ENCODE data around the gene TMEM176B. TPM values are rescaled to one million over a fixed set of nuclear protein-coding genes. Genes with fewer than 3 reads are reported as not detected.

The TMEM176B gene
- total RNA-seq, 4 donors from 2014 or later, result 2.5 to 16.6 (median 6.1) TPM

- no peak for TF ChIP-seq CTCF (IDR thresholded peaks at IDR 0.05)
- no peak for TF ChIP-seq POLR2A (IDR thresholded peaks at IDR 0.05)
- intact Hi-C loops (cut with DNase I; ENCODE audit: low total_unique reads), result no loop called here
- no peak overlapping the region for H3K4me3 ChIP-seq (ENCODE audit: low read depth, poor library complexity, severe bottlenecking)
- peak in 1 of 2 donors; percentile 52 for DNase-seq (ENCODE audit: low spot score in 2 of 2)
- WGBS, 2 donors, result 62 to 65% methylated on average over 9 of the region's 9 CpGs
Measured at GRCh38 chr7:150784120-150784736, 15.9 kb downstream of the TMEM176B start.

GRCh38 chr7:150781961-150782360 is 18.2 kb downstream of the TMEM176B start:
- TF ChIP-seq POLR2A (IDR thresholded peaks at IDR 0.05), result no peak
- no peak for TF ChIP-seq CTCF (IDR thresholded peaks at IDR 0.05)
- intact Hi-C loops (cut with DNase I; ENCODE audit: low total_unique reads), result no loop called here
- DNase-seq (ENCODE audit: low spot score in 2 of 2), result peak in 1 of 2 donors; percentile 52
- no peak overlapping the region for H3K4me3 ChIP-seq (ENCODE audit: low read depth, poor library complexity, severe bottlenecking)
- WGBS, 2 donors, result 88 to 95% methylated on average over 2 of the region's 2 CpGs

- no peak overlapping the region for H3K4me3 ChIP-seq (ENCODE audit: low read depth, poor library complexity, severe bottlenecking)
- intact Hi-C loops (cut with DNase I; ENCODE audit: low total_unique reads), result no loop called here
- no peak for DNase-seq (ENCODE audit: low spot score in 2 of 2)
- TF ChIP-seq POLR2A (IDR thresholded peaks at IDR 0.05) (no peak), CTCF (IDR thresholded peaks at IDR 0.05) (no peak)
- WGBS, 2 donors, result 32 to 37% methylated on average over 3 of the region's 3 CpGs
Measured at GRCh38 chr7:150781103-150781502, 19.1 kb downstream of the TMEM176B start.

- H3K4me3 ChIP-seq (ENCODE audit: low read depth, poor library complexity, severe bottlenecking), result no peak overlapping the region
- DNase-seq (ENCODE audit: low spot score in 2 of 2), result no peak
- 60 to 82% methylated on average over 3 of the region's 3 CpGs for WGBS, 2 donors
- no peak for TF ChIP-seq POLR2A (IDR thresholded peaks at IDR 0.05)
- TF ChIP-seq CTCF (IDR thresholded peaks at IDR 0.05), result no peak
- intact Hi-C loops (cut with DNase I; ENCODE audit: low total_unique reads), result no loop called here
Measured at GRCh38 chr7:150780292-150780691, 19.9 kb downstream of the TMEM176B start.

GRCh38 chr7:150778738-150779301 is 21.3 kb downstream of the TMEM176B start:
- intact Hi-C loops (cut with DNase I; ENCODE audit: low total_unique reads), result no loop called here
- H3K4me3 ChIP-seq (ENCODE audit: low read depth, poor library complexity, severe bottlenecking), result no peak overlapping the region
- 7 to 8% methylated on average over 12 of the region's 12 CpGs for WGBS, 2 donors
- DNase-seq (ENCODE audit: low spot score in 2 of 2), result peak; percentile 81 to 97
- no peak for TF ChIP-seq POLR2A (IDR thresholded peaks at IDR 0.05)
- TF ChIP-seq CTCF (IDR thresholded peaks at IDR 0.05), result no peak

All from lower leg skin (tissue), 4 donors.